ENCODE measurements around the gene TFIP11. TPM values are rescaled to one million over a fixed set of nuclear protein-coding genes. Genes with fewer than 3 reads are reported as not detected.
A peak's percentile ranks its signal among the peaks of the same experiment; 100 is the strongest.

Gene TFIP11
- total and polyA plus RNA-seq, 5 donors from 2014 or later: 31.9 to 109 (median 40.8) TPM

DNA sequence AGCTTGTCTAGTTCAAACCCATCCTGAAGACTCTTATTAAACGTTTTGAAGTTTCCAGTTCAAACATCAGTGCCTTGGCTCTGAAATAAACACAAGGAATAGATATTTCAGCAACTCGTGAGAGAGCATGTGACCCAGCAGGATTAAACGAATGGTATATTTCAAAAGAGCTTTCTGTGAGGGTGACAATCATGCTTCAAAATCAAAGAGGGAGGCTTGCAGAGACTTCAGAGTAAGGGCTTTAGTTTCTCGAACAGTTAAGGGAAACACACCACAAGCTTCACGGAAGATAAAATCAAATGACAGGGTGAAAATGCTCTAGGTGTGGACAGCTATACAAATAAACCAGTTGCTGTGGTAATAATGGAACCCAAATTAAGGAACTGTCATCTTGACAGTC lies 30.1 kb downstream of the TFIP11 start:
- Histone ChIP-seq H3K9me3 (ENCODE audit: control insufficient read depth in 2 of 2, low read length in 2 of 2) (no peaks in the 10 kb centered on the region), H3K4me1 (ENCODE audit: control insufficient read depth, insufficient read depth, low read length, poor library complexity, severe bottlenecking) (peaks cover 46% of the 10 kb centered on the region), H3K4me3 (ENCODE audit: low read depth, low read length) (peak overlapping the region; percentile 73), H3K36me3 (ENCODE audit: control insufficient read depth, insufficient read depth, low read length) (peaks cover 6% of the 10 kb centered on the region), H3K27me3 (ENCODE audit: control insufficient read depth, insufficient read depth, low read length) (no peaks in the 10 kb centered on the region), H3K27ac (ENCODE audit: insufficient read depth, low read length, poor library complexity, severe bottlenecking) (no peak overlapping the region)
- Mint-ChIP-seq H3K27me3 (no peaks in the 10 kb centered on the region), H3K36me3 (peaks cover 26% of the 10 kb centered on the region), H3K27ac (peak overlapping the region; percentile 85 to 99 (median 99)), H3K4me3 (peak overlapping the region; percentile 90 to 96 (median 95)), H3K4me1 (peaks cover 49 to 83% (median 62%) of the 10 kb centered on the region in 4 donors), H3K9me3 (peaks cover 0 to 2% (median 0%) of the 10 kb centered on the region in 7 donors)
- ATAC-seq (ENCODE audit: low read depth in 2 of 2) (no peak), DNase-seq (no peak)

DNA sequence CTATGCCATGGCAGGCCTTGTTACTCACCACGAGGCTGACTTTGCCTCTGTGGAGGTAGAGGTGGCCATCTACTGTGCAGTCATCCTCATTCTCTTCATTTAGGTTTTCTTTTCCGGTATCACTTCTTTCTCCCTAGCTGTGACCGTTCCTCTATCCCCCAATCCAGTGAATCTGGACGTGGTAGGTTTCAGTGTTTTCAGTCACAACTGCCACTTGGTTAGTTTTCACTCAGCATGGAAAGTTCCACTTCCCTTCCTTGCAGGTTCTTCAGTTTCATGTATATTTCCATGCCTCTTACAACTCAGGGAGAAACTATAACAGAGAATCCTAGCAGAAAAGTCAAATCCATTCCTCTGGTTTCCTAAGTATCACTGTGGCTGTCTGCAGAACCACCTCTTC lies 30.6 kb downstream of the TFIP11 start:
- H3K4me3 Mint-ChIP-seq: peak overlapping the region; percentile 90 to 96 (median 95)
- Histone ChIP-seq H3K9me3 (ENCODE audit: control insufficient read depth in 2 of 2, low read length in 2 of 2) (no peaks in the 10 kb centered on the region), H3K4me1 (ENCODE audit: control insufficient read depth, insufficient read depth, low read length, poor library complexity, severe bottlenecking) (peaks cover 46% of the 10 kb centered on the region), H3K27ac (ENCODE audit: insufficient read depth, low read length, poor library complexity, severe bottlenecking) (no peak overlapping the region), H3K4me3 (ENCODE audit: low read depth, low read length) (no peak overlapping the region), H3K36me3 (ENCODE audit: control insufficient read depth, insufficient read depth, low read length) (peaks cover 10% of the 10 kb centered on the region), H3K27me3 (ENCODE audit: control insufficient read depth, insufficient read depth, low read length) (no peaks in the 10 kb centered on the region)
- H3K9me3 Mint-ChIP-seq: peaks cover 0 to 2% (median 0%) of the 10 kb centered on the region in 7 donors
- no peaks in the 10 kb centered on the region for H3K27me3 Mint-ChIP-seq
- ATAC-seq (ENCODE audit: low read depth in 2 of 2) (no peak), DNase-seq (no peak)
- peaks cover 26% of the 10 kb centered on the region for H3K36me3 Mint-ChIP-seq
- peaks cover 49 to 83% (median 64%) of the 10 kb centered on the region in 4 donors for H3K4me1 Mint-ChIP-seq
- H3K27ac Mint-ChIP-seq: peak overlapping the region in 2 of 3 donors; percentile 99

DNA sequence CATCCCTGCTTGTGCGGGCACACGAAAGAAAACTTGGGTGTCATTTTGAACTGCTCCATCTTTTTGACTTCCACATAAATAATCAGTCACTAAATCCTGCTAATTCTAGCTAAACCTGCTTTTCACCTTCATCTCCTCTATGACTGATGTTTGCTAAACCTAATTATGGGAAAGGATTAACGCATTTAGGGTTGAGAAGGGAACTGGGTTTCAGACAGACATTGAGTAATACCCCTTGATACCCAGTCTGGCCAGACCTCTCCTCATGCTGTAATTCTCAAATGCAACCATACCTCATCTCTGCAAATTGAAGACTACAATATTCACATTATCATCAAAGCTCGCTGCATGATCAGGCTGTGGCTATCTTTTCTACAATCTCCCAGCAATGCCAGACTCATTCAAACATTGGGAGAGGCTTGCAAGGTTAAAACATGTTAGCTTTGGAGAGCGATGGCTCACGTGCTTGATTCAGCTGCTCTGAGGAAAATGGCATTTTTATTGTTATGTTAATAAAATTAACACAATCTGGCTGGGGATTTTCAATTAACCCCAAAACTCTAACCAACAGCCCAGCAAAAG lies 31.1 kb downstream of the TFIP11 start:
- H3K4me1 Mint-ChIP-seq: peaks cover 49 to 80% (median 64%) of the 10 kb centered on the region in 4 donors
- Histone ChIP-seq H3K27ac (ENCODE audit: insufficient read depth, low read length, poor library complexity, severe bottlenecking) (no peak overlapping the region), H3K4me3 (ENCODE audit: low read depth, low read length) (no peak overlapping the region), H3K9me3 (ENCODE audit: control insufficient read depth in 2 of 2, low read length in 2 of 2) (no peaks in the 10 kb centered on the region), H3K4me1 (ENCODE audit: control insufficient read depth, insufficient read depth, low read length, poor library complexity, severe bottlenecking) (peaks cover 46% of the 10 kb centered on the region), H3K27me3 (ENCODE audit: control insufficient read depth, insufficient read depth, low read length) (no peaks in the 10 kb centered on the region), H3K36me3 (ENCODE audit: control insufficient read depth, insufficient read depth, low read length) (peaks cover 15% of the 10 kb centered on the region)
- peak overlapping the region; percentile 44 to 96 (median 90) for H3K4me3 Mint-ChIP-seq
- DNase-seq (no peak), ATAC-seq (ENCODE audit: low read depth in 2 of 2) (no peak)
- H3K27ac Mint-ChIP-seq: peak overlapping the region; percentile 28 to 99 (median 69)
- peaks cover 26% of the 10 kb centered on the region for H3K36me3 Mint-ChIP-seq
- H3K9me3 Mint-ChIP-seq: peaks cover 0 to 2% (median 0%) of the 10 kb centered on the region in 7 donors
- H3K27me3 Mint-ChIP-seq: no peaks in the 10 kb centered on the region

DNA sequence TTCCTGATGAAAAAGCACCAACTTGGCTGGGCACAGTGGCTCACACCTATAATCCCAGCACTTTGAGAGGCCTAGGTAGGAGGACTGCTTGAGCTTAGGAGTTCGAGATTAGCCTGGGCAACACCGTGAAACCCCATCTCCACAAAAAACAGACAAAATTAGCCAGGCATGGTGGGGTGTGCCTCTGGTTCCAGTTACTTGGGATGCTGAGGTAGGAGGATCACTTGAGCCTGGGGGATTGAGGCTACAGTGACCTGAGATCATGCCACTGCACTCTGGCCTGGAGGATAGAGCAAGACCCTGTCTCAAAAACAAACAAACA lies 31.7 kb downstream of the TFIP11 start:
- H3K4me3 ChIP-seq (ENCODE audit: low read depth, low read length): no peak overlapping the region
- peaks cover 46% of the 10 kb centered on the region for H3K4me1 ChIP-seq (ENCODE audit: control insufficient read depth, insufficient read depth, low read length, poor library complexity, severe bottlenecking)
- H3K36me3 ChIP-seq (ENCODE audit: control insufficient read depth, insufficient read depth, low read length): peaks cover 21% of the 10 kb centered on the region
- Mint-ChIP-seq H3K36me3 (peaks cover 24% of the 10 kb centered on the region), H3K27ac (peak overlapping the region in 2 of 3 donors; percentile 28 to 44), H3K4me3 (peak overlapping the region; percentile 44 to 96 (median 90)), H3K27me3 (no peaks in the 10 kb centered on the region), H3K9me3 (peaks cover 0 to 2% (median 0%) of the 10 kb centered on the region in 7 donors), H3K4me1 (peaks cover 46 to 74% (median 59%) of the 10 kb centered on the region in 4 donors)
- no peak for DNase-seq
- no peaks in the 10 kb centered on the region for H3K9me3 ChIP-seq (ENCODE audit: control insufficient read depth in 2 of 2, low read length in 2 of 2)
- no peak overlapping the region for H3K27ac ChIP-seq (ENCODE audit: insufficient read depth, low read length, poor library complexity, severe bottlenecking)
- no peaks in the 10 kb centered on the region for H3K27me3 ChIP-seq (ENCODE audit: control insufficient read depth, insufficient read depth, low read length)
- ATAC-seq (ENCODE audit: low read depth in 2 of 2): no peak

DNA sequence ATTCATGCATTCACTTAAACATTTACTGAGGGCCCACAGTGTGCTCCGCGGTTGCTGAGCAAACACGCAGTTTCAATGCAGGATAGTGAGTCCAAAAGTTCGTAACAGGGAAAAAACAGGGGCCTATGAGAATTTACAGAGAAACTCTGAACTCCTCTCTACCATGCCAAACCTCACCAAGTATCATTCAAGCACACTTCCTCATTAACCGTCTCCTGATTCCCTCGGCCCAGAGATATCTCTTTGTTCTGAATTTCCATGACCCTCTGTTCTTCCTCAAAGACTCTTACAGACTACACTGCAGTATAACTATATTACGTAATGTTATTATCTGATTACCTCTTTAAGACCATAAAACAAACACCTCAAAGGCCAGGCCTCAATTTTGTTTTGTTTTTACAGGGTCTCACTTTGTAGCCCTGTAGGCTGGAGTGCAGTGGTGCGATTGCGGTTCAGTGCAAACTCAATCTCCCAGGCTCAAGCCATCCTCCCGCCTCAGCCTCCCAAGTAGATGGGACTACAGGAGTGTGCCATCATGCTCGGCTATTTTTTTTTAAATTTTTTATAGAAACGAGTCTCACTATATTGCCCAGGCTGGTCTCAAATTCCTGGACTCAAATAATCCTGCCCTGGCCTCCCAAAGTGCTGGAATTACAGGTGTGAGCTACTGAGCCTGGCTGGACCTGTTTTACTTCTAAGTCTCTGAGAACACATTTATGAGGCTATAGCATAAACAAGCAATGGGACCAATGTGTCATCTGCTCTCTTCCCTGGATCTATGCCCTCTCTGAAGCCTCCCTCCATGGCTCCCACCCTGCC lies 32.3 kb downstream of the TFIP11 start:
- peaks cover 25% of the 10 kb centered on the region for H3K36me3 Mint-ChIP-seq
- ATAC-seq (ENCODE audit: low read depth in 2 of 2) (no peak), DNase-seq (peak in 1 of 3 donors; percentile 16)
- Histone ChIP-seq H3K4me1 (ENCODE audit: control insufficient read depth, insufficient read depth, low read length, poor library complexity, severe bottlenecking) (peaks cover 42% of the 10 kb centered on the region), H3K9me3 (ENCODE audit: control insufficient read depth in 2 of 2, low read length in 2 of 2) (no peaks in the 10 kb centered on the region), H3K4me3 (ENCODE audit: low read depth, low read length) (peak overlapping the region; percentile 67), H3K27ac (ENCODE audit: insufficient read depth, low read length, poor library complexity, severe bottlenecking) (no peak overlapping the region), H3K27me3 (ENCODE audit: control insufficient read depth, insufficient read depth, low read length) (no peaks in the 10 kb centered on the region), H3K36me3 (ENCODE audit: control insufficient read depth, insufficient read depth, low read length) (peaks cover 25% of the 10 kb centered on the region)
- H3K4me1 Mint-ChIP-seq: peaks cover 42 to 69% (median 54%) of the 10 kb centered on the region in 4 donors
- H3K4me3 Mint-ChIP-seq: peak overlapping the region; percentile 70 to 96 (median 90)
- no peaks in the 10 kb centered on the region for H3K27me3 Mint-ChIP-seq
- H3K27ac Mint-ChIP-seq: peak overlapping the region; percentile 32 to 51 (median 50)
- peaks cover 0 to 2% (median 0%) of the 10 kb centered on the region in 7 donors for H3K9me3 Mint-ChIP-seq

DNA sequence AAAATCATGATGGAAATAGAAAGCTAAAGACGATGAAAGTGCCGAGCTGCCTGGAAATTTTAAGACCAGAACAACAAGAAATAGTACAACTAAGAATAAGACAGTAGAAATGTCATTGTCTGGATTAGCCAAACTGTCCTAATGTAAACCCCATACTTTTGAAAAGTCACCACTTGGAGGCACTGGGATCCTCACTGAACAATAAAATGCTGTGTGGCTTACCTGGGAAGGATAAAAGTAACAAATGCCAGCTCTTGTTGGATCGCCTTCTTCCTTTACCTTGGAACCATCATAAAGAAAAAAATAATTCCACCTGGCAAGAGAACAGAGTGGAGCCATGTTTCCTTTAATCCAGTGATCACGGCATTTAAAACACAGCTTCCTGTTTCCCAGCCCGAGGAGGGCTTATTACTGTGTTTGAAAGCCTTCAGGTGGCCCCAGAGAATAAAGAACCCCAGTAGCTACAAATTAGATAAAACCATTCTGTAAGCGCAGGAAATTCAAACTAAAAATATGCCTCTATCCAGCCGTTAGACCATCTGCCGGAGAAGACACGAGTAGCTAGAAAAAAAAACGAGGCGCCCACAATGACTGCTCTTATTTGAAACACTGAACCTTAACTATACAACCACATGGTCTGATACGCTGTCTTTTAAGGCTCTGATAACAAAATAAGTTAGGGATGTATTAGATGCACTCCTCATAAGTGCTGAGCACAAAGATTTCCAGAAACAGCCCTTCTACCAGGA lies 33.1 kb downstream of the TFIP11 start:
- no peaks in the 10 kb centered on the region for H3K9me3 ChIP-seq (ENCODE audit: control insufficient read depth in 2 of 2, low read length in 2 of 2)
- H3K27me3 ChIP-seq (ENCODE audit: control insufficient read depth, insufficient read depth, low read length): no peaks in the 10 kb centered on the region
- peak overlapping the region; percentile 67 for H3K4me3 ChIP-seq (ENCODE audit: low read depth, low read length)
- peaks cover 30% of the 10 kb centered on the region for H3K36me3 ChIP-seq (ENCODE audit: control insufficient read depth, insufficient read depth, low read length)
- DNase-seq: peak in 1 of 3 donors; percentile 40
- peak overlapping the region; percentile 32 to 67 (median 51) for H3K27ac Mint-ChIP-seq
- peaks cover 34% of the 10 kb centered on the region for H3K4me1 ChIP-seq (ENCODE audit: control insufficient read depth, insufficient read depth, low read length, poor library complexity, severe bottlenecking)
- ATAC-seq (ENCODE audit: low read depth in 2 of 2): no peak
- no peaks in the 10 kb centered on the region for H3K27me3 Mint-ChIP-seq
- peaks cover 0 to 2% (median 0%) of the 10 kb centered on the region in 7 donors for H3K9me3 Mint-ChIP-seq
- peaks cover 32% of the 10 kb centered on the region for H3K36me3 Mint-ChIP-seq
- H3K4me3 Mint-ChIP-seq: peak overlapping the region; percentile 70 to 90 (median 82)
- H3K4me1 Mint-ChIP-seq: peaks cover 38 to 63% (median 51%) of the 10 kb centered on the region in 4 donors
- peak overlapping the region; percentile 26 for H3K27ac ChIP-seq (ENCODE audit: insufficient read depth, low read length, poor library complexity, severe bottlenecking)

DNA sequence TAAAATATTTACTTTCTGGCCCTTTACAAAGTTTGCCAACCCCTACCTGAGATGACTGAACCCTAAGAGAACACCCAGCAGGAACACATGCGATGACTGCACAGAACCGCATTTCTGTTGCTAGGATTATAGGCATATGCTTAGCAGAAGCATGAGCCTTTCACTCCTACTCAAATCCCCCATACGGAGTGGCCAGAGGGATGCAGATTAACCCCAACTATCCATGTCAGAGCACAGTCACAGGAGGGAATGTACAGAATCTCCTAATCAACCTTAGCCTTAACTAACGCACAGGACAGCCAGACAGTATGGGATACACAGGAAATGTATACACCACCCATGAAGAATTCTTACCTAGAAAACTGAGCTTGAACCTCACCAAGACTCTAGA lies 34.9 kb downstream of the TFIP11 start:
- no peaks in the 10 kb centered on the region for H3K9me3 ChIP-seq (ENCODE audit: control insufficient read depth in 2 of 2, low read length in 2 of 2)
- Mint-ChIP-seq H3K4me1 (peaks cover 29 to 51% (median 40%) of the 10 kb centered on the region in 4 donors), H3K9me3 (peaks cover 0 to 2% (median 0%) of the 10 kb centered on the region in 7 donors), H3K27me3 (no peaks in the 10 kb centered on the region), H3K27ac (peak overlapping the region in 1 of 3 donors; percentile 53), H3K36me3 (peaks cover 42% of the 10 kb centered on the region), H3K4me3 (peak overlapping the region in 1 of 4 donors; percentile 82)
- no peak overlapping the region for H3K27ac ChIP-seq (ENCODE audit: insufficient read depth, low read length, poor library complexity, severe bottlenecking)
- H3K27me3 ChIP-seq (ENCODE audit: control insufficient read depth, insufficient read depth, low read length): no peaks in the 10 kb centered on the region
- ATAC-seq (ENCODE audit: low read depth in 2 of 2): no peak
- H3K36me3 ChIP-seq (ENCODE audit: control insufficient read depth, insufficient read depth, low read length): peaks cover 48% of the 10 kb centered on the region
- no peak overlapping the region for H3K4me3 ChIP-seq (ENCODE audit: low read depth, low read length)
- no peak for DNase-seq
- H3K4me1 ChIP-seq (ENCODE audit: control insufficient read depth, insufficient read depth, low read length, poor library complexity, severe bottlenecking): peaks cover 22% of the 10 kb centered on the region
